ENCODE measurements around the gene NELL2. TPM values are rescaled to one million over a fixed set of nuclear protein-coding genes. Genes with fewer than 3 reads are reported as not detected.

The NELL2 gene
- total and polyA plus RNA-seq, 9 of the 15 experiments (the other 6 are each of a cell fraction or from before 2014, with no cell fraction given), result 0.32 to 1.1 (median 0.53) TPM

GRCh38 chr12:44592626-44593025 is 283.5 kb downstream of the NELL2 start:
- in situ Hi-C loops (cut with MboI), result no loop called here
- no peaks in the 10 kb centered on the region for H3K4me1 ChIP-seq (replicated peaks in 1 of 2; ENCODE audit: control insufficient read depth in 2 of 2, insufficient read depth in 2 of 2, low read length in 2 of 2)
- H3K9ac ChIP-seq (ENCODE audit: insufficient read depth in 1 of 2, low read depth in 2 of 2, low read length in 2 of 2), result no peak overlapping the region
- intact Hi-C loops (cut with micrococcal nuclease), result no loop called here
- no peaks in the 10 kb centered on the region for H3K9me1 ChIP-seq (ENCODE audit: control insufficient read depth, insufficient read depth, low read length)
- FAIRE-seq, result no peak
- no peak overlapping the region for H3K4me2 ChIP-seq (ENCODE audit: insufficient read depth, low read length)
- ATAC-seq, result no peak
- H3K9me3 ChIP-seq (replicated peaks; ENCODE audit: control insufficient read depth, insufficient read depth, low read depth, low read length), result no peaks in the 10 kb centered on the region
- H2AFZ ChIP-seq (ENCODE audit: low read depth, low read length), result no peak overlapping the region
- no peak overlapping the region for H3K4me3 ChIP-seq
- DNase-seq (ENCODE audit: extremely low read depth in 1 of 4, low spot score in 3 of 4), result no peak
- ChIA-PET POLR2A (no interaction called here), CTCF (ENCODE audit: low intra/inter-chr PET ratio) (no interaction called here)
- no TSS peak for BruUV-seq (replicated peaks)
- H4K20me1 ChIP-seq (replicated peaks; ENCODE audit: control insufficient read depth, insufficient read depth, low read length), result no peaks in the 10 kb centered on the region
- no peaks in the 10 kb centered on the region for H3K27me3 ChIP-seq (ENCODE audit: control insufficient read depth in 2 of 2, insufficient read depth in 2 of 2, low read length in 2 of 2)
- no peaks in the 10 kb centered on the region for H3K36me3 ChIP-seq (ENCODE audit: control insufficient read depth, insufficient read depth, low read length)
- no peak overlapping the region for H3K27ac ChIP-seq (ENCODE audit: extremely low read depth, low read depth, low read length)
- H3K79me2 ChIP-seq (ENCODE audit: control insufficient read depth, insufficient read depth, low read length), result no peaks in the 10 kb centered on the region
- no peak for TF ChIP-seq BRD4 (IDR thresholded peaks at IDR 0.05)
- TF ChIP-seq NEUROD1 (IDR thresholded peaks at IDR 0.05; ENCODE audit: borderline replicate concordance, low read depth, low read length, partially characterized antibody), result no peak
- no peak for TF ChIP-seq SNRNP70 (optimal IDR thresholded peaks at IDR 0.05; ENCODE audit: low read depth, low read length)
- TF ChIP-seq RNF219 (CRISPR knock-in tag; IDR thresholded peaks at IDR 0.05), result no peak
- TF ChIP-seq, protein P1, sequence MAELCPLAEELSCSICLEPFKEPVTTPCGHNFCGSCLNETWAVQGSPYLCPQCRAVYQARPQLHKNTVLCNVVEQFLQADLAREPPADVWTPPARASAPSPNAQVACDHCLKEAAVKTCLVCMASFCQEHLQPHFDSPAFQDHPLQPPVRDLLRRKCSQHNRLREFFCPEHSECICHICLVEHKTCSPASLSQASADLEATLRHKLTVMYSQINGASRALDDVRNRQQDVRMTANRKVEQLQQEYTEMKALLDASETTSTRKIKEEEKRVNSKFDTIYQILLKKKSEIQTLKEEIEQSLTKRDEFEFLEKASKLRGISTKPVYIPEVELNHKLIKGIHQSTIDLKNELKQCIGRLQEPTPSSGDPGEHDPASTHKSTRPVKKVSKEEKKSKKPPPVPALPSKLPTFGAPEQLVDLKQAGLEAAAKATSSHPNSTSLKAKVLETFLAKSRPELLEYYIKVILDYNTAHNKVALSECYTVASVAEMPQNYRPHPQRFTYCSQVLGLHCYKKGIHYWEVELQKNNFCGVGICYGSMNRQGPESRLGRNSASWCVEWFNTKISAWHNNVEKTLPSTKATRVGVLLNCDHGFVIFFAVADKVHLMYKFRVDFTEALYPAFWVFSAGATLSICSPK (IDR thresholded peaks at IDR 0.05; ENCODE audit: borderline replicate concordance), result no peak
- TF ChIP-seq SMARCA4 (IDR thresholded peaks at IDR 0.05), result no peak
- TF ChIP-seq ZHX1 (conservative IDR thresholded peaks at IDR 0.05; ENCODE audit: low read length), result no peak
- no peak for TF ChIP-seq TAL1 (IDR thresholded peaks at IDR 0.05)
- TF ChIP-seq, protein P2, sequence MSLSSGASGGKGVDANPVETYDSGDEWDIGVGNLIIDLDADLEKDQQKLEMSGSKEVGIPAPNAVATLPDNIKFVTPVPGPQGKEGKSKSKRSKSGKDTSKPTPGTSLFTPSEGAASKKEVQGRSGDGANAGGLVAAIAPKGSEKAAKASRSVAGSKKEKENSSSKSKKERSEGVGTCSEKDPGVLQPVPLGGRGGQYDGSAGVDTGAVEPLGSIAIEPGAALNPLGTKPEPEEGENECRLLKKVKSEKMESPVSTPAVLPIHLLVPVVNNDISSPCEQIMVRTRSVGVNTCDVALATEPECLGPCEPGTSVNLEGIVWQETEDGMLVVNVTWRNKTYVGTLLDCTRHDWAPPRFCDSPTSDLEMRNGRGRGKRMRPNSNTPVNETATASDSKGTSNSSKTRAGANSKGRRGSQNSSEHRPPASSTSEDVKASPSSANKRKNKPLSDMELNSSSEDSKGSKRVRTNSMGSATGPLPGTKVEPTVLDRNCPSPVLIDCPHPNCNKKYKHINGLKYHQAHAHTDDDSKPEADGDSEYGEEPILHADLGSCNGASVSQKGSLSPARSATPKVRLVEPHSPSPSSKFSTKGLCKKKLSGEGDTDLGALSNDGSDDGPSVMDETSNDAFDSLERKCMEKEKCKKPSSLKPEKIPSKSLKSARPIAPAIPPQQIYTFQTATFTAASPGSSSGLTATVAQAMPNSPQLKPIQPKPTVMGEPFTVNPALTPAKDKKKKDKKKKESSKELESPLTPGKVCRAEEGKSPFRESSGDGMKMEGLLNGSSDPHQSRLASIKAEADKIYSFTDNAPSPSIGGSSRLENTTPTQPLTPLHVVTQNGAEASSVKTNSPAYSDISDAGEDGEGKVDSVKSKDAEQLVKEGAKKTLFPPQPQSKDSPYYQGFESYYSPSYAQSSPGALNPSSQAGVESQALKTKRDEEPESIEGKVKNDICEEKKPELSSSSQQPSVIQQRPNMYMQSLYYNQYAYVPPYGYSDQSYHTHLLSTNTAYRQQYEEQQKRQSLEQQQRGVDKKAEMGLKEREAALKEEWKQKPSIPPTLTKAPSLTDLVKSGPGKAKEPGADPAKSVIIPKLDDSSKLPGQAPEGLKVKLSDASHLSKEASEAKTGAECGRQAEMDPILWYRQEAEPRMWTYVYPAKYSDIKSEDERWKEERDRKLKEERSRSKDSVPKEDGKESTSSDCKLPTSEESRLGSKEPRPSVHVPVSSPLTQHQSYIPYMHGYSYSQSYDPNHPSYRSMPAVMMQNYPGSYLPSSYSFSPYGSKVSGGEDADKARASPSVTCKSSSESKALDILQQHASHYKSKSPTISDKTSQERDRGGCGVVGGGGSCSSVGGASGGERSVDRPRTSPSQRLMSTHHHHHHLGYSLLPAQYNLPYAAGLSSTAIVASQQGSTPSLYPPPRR (CRISPR knock-in tag; IDR thresholded peaks at IDR 0.05; ENCODE audit: borderline replicate concordance), result no peak
- no peak for TF ChIP-seq ZNF589 (CRISPR knock-in tag; IDR thresholded peaks at IDR 0.05; ENCODE audit: low read depth)
- TF ChIP-seq EP400 (IDR thresholded peaks at IDR 0.05), result no peak
- TF ChIP-seq ZZZ3 (IDR thresholded peaks at IDR 0.05), result no peak

Data from K562 (cell line).